NCI-H345 treated with DMSO at 0.1 percent for 48 hours (cell line): ENCODE results near the gene CTTNBP2NL.
A peak's percentile ranks its signal among the peaks of the same experiment; 100 is the strongest.

ENCODE experiments used
- DNase-seq: peaks from one replicate; lab custom pipeline; 2025; ENCODE audit not compliant: unreplicated experiment; lab: John Stamatoyannopoulos, UW

CTTNBP2NL gene, protein sequence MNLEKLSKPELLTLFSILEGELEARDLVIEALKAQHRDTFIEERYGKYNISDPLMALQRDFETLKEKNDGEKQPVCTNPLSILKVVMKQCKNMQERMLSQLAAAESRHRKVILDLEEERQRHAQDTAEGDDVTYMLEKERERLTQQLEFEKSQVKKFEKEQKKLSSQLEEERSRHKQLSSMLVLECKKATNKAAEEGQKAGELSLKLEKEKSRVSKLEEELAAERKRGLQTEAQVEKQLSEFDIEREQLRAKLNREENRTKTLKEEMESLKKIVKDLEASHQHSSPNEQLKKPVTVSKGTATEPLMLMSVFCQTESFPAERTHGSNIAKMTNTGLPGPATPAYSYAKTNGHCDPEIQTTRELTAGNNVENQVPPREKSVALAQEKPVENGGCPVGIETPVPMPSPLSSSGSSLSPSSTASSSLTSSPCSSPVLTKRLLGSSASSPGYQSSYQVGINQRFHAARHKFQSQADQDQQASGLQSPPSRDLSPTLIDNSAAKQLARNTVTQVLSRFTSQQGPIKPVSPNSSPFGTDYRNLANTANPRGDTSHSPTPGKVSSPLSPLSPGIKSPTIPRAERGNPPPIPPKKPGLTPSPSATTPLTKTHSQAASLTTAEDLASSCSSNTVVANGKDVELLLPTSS

DNA sequence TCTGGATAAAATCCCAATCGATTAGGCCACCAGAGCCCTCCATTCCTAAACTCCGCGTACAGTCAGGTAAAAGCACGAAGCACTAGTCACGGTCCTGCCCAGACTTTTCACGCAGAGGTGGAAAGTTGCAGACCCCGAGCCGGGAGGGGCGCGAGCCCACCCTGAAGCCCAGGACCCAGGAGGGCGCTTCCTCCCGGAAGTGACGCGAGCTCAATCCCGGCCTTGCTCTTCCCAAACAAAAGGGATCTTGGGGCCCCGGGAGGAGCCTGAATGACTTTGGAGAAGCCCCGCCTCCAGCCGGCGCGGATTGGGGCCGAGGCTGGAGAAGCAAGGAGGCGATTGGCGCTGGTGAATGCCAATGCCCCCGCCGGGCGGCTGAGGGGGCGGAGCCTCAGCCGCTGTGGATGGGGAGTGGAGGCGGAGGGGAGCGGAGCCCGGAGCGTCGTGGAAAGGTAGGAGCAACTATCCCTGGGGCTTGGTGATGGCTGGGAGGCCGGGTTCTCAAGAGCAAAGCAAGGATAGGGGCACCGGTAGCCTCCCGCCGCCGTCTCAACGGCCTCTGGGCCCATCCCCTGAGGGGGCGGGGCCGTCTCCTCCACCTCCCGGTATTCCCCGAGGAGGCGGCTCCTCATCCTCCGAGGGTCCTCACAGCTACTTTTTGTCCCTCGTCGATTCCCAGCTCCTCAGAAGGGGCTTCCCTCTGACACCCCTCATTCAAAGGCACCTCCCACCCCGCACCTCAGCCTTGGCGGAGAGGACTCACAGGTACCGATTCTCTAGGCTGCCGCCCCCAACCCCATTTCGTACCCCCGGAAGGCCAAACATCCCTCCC is at the start of gene CTTNBP2NL:
Gene CTTNBP2NL (plus strand): TSS at position 394 of the 832 bp plus-strand sequence. CDS start 19,952 bp downstream, outside the sequence.
- peak; percentile 95 for DNase-seq

DNA sequence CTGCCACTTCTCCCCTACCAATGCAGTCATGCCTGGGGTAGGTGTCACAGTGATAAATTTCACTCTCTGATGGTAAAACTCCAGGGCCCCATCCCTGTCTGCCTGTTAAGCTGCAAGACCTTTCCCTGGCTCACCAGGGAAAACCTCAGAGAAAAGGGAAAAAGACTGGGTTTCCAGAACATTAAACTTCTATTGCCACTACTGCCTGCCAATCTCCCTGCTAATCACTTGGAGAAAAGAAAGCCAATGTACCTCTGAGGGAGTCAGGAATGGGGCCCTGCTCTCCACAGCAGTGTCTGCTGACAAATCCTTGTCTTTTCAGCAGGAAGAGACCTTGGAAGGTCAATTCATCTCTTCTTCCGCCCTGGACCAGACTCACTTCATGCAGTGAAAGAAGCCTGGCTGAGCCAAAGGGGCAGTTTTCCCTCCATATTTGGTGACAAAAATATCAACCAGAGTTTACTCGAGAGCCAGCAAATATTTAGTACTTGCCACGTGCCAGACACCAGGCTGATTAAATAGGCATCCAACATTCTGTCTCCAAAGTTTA is 49.1 kb upstream of the CTTNBP2NL start:
- no peak for DNase-seq

DNA sequence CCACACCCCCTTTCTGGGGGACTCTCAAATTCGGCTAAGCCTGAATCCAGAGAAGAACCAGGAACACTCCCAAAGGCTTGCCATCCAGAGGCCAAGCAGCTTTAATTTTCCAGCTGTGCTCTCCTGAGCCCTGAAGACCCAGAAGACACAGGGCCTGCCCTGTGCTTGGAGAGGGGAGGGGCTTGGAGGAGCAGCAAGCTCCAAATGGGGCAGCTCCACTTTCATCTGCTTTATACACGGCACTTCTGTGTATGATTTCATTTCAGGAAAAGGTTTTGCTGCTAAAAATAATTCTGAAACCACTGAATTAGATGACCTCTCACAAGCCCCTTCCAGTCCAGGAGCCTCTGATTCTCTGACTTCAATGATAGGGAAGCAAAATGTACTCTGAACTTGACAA is 39.2 kb upstream of the CTTNBP2NL start:
- no peak for DNase-seq

DNA sequence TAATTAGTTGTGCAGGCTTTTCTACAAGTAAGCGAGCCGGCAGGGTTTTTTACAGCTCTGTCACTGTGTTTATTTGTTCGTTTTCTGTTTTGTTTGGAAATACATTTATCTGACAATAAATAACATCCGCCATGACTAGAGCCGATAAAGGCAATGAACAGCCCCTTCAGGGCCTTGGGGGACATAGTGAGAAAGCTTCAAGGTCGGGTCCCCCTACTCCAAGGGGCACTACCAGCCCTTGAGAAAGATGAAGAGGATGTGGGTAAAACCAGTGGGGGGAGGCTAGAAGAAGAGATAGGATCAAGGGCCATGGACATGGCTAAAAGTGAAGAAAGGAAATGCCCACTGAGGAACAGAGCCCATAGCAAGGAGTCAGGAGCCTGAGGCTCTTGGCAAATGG is 38.5 kb upstream of the CTTNBP2NL start:
- no peak for DNase-seq

DNA sequence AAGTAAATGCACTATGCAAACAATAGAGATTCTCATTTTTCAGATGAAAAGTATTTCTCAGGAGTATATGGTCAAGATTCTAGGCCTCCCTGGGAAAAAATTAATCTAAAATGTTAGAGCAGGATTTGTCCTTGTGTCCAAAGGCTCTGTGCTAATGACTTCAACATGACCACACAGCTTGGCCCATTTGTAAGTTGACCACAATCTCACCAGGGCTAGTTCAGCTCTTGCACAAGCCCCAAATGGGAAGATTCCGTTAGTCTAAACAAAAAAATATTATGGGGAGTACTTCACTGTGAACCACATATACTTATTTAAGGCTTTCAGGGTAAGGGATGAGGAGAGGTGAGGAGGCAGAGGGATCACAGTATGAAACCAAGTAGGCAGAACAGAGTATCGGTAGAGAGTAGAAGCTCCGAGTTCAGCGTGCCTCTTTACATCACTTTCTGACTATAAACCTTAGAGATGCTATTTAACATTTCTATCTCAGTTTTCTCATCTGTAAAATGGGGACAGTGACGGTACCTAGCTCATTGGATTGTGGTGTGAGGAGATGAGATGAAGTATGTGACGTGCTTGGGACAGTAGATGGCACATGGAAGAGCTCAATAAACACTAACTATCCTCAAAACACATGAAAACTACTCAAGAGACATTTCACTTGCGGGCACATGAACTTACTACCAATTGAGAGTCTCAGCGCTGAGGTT is 37.8 kb upstream of the CTTNBP2NL start:
- DNase-seq, result no peak

DNA sequence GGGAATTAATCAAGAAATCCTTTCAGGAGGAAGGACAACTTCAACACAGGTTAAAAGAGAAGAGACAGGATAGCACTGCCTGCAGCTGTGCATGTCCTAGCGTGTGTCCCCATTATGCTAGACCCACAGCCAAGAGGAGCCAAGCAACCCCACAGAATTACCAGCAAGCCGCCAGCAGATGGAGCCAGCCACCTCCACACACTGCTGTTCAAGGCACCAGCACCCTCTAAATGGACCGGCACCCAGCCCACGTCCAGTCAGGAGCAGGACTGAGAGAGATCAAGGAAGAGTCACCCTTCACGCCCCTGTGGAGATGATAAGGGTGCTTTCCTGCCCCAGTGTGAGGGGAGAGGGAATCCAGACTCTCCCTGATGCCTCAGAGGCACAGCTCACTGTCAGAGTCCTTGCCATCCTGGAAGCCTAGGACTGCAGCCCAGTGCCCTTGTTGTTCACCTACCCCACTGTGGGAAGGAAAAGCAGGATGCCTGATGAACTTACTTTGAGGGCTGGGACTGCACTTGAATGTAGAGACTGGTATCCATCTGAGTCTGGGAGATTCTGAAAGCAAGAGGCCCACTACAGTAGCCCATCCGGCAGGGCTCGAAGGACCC is 37.1 kb upstream of the CTTNBP2NL start:
- no peak for DNase-seq

DNA sequence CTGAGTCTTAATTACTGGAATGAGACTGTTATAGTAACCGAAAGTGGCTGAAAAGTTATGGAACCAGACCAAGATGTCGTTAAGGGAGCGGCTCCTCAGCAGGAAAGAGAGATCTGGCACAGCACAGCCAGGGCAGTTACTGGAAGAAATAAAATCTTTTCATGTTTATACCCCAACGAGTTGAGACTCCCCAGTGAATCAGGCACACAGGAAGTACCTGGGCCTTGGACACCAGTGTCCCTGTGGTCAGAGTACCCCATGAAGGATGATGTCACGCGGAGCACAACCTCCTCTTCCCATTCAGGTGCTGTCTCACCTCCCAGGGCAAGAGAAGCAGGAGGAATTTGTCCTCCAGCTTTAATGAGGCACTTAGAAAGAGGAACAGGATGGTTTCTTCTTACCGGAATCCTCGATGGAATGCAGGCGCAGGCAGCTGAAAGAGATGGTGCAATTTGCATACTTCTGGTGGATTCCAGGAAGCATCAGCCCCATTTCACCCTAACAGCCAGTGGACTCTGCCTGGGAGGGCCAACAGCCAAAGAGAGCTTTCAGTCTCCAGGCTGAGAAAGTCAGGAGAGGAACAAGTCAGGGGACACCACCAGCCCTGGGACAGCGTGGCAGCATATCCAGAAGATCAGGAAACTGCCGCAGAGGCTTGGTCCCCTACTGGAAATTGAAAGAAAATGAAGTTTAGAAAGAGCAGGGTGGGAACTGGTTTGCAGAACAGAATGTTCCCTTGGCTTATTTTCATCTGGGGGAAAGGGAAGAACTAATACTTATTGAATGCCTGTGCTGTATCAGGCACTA is 35.9 kb upstream of the CTTNBP2NL start:
- no peak for DNase-seq

DNA sequence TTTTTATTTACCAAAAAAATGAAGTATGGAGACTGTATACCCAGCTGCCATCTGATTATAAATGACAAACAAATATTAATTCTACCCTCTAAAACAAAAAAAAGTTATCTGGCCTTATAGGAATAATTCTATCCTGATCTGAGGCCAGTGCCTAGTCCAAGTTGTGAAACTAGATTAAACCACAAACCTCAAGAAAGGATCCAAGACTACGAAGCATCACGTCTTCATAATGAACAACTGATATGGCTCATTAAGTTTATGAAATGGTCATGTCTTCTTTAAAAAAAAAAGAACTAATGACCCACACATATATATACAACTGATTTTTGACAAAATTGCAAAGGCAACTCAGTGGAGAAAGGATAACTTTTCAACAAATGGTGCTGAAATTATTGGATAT is 32.4 kb upstream of the CTTNBP2NL start:
- DNase-seq, result no peak

DNA sequence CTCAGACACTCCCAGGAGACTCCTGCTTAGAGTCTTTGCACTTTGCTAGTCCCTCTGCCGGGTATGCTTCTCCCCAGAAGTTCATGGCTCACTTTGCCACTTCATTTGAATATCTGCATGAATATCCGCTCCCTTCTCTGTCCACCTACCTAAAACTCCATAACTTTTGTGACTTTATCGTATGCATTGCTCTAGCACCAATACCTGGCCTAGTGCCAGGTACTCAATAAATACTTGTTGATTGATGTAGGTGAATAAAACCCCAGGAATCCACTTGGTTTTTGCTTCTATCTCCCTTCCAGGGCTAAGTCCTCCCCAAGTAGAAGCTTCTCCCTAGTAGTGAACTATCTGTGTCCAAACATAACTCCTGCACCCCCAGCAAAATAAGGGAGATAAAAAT is 27.8 kb upstream of the CTTNBP2NL start:
- DNase-seq, result no peak

DNA sequence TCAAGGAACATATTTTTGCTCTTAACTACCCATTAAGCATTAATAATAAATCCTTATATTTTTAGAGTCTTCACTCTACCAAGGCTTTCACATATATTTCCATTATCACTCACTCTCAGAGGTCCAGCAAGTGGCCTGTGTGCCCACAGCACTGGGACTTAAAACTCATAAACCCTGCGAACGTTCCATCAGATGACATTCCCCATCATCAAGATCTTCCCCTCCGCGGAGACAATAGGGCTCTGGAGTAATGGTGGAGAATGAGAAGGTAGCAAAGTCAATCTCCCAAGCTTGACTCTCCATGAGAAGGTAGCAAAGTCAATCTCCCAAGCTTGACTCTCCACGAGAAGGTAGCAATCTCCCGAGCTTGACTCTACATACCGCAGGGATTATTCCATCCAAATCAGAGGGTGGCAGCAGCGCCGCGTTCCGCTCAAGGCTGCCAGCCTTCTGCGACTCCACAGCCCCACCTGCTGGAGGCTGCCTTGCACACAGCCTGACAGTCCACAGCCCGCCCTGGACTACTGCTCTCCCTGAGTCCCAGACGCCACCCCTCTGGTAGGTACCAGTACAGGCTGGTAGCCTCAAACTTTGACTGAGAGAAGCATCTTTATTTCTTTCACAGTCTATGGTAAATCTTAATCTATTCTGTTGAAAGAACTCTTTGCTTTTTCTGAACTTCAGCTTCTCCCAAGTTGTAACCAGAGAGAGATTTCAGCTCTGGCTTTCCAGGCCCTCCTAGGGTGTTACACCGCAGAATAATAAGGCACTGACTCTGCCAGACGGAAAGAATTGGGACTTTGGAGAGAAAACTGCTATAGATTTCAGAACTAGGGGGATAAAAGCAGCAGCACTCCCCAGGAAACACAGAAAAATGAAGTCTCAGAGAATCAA is 26.4 kb upstream of the CTTNBP2NL start:
- peak; percentile 70 for DNase-seq

DNA sequence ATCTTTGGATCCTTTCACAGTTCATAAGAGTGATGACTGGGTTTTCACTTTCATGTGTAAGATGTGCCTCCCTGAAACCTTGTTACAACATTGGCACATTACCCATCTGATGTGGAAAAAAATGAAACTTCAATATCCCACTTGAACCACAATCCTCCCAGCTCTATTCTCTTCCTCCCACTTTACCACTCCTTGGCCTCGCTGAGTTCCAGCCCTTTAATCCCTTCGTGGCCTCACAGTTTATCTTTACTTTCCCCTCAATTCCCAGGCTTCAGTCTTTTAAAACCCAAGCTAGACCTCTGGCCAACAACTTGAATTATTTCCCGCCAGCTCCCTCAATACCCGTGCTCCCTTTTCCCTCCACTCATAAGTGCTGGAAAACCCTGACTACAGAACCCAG is 25.0 kb upstream of the CTTNBP2NL start:
- no peak for DNase-seq

DNA sequence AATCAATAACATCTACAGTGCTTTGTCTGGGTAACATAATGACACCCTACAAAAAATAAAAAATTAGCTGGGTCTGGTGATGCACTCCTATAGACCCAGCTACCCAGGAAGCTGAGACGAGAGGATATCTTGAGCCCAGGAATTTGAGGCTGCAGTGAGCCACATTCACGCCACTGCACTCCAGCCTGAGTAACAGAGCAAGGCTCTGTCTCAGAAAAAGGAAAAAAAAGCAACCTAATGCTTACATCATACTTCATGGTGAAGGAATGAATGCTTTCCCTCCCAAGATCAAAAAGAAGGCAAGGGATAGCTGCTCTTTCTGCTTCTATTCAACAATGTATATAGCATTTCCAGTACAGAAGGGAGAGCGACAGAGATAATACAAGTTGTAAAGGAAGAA is 24.2 kb upstream of the CTTNBP2NL start:
- DNase-seq, result no peak

DNA sequence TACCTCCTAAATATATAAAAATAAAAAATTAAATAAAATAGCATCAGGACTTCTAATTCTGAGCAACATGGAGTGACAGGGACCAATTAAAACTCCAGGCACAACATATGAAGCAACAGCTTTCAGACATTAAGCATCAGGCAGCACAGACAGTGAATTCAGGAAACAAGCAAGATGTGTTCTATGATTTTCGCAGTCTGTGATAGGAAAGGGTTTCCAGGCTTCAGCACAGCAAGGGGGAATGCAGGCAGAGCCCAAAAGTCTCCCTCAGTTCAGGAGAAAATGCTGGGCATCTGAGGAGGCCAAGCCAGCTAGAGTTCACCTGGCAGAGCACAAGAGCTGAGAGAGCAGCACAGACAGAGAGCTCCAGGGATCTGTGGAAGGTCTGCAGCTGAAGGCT is 22.2 kb upstream of the CTTNBP2NL start:
- DNase-seq, result no peak

DNA sequence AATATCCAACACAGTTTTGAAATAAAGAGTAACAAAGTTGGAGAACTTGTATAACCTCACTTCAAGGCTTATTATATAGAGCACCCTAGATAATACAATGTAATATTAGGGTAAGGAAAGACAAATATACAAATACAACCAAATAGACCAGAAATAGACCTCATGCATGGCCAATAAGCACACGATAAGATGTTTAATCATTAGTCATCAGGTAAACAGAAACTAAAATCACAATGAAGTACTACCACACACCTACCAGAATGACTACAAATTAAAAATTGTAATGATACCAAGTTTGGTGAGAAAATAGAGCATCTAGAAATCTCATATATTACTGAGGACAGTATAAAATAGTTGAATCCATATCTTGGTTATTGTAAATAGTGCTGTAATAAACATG is 20.3 kb upstream of the CTTNBP2NL start:
- DNase-seq, result no peak

DNA sequence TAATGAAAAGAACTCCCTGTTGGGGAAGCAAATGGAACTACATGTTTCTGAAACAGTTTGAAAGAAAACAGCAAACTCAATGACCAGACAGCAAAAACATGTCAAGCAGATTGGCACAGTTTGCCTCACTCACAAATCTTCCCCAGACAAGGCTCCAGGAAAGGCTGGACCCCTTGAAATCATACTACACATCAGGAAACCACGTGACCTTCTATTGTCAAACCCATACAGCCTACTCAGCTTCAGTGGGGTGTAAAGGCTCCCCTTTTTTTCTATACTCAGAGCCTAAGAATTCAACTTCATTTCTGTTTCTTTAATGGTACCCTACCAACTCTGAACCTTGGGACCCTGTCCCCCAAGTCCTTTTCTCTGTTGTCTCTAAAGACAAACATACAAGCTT is 15.7 kb upstream of the CTTNBP2NL start:
- DNase-seq, result no peak

DNA sequence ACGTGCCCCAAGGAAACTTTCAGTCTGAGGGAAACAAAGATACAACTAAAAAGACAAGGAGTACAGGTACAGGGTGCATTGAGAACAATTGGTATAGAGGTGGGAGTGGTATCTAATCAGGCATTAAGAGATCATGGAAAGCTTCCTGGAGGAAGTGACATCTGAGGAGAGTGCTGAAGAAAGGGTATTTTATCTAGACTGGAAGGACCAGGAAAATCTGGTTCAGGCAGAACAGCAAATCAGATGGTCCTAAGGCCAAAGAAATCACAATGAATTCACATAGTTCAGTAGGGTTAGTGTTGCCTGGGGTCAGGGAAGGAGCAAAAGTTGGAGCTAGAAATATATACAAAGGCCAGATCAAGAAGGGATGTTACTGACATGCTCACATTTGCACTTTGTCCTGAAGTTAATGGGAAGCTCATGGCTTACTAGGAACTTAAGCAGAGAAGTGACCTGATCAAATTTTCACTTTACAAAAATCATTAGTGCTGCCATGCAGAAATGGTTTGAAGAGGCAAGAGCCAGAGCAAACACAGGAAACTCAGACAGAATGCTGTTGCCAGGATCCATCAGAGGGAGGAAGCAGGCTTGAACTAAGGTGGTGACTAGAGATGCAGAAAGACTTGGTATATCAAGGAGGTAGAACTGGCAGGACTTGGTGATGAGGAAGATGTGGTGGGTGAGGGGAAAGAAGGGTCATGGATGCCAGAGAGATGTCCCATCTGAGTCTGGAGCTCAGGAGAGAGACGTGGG is 14.5 kb upstream of the CTTNBP2NL start:
- DNase-seq, result no peak

DNA sequence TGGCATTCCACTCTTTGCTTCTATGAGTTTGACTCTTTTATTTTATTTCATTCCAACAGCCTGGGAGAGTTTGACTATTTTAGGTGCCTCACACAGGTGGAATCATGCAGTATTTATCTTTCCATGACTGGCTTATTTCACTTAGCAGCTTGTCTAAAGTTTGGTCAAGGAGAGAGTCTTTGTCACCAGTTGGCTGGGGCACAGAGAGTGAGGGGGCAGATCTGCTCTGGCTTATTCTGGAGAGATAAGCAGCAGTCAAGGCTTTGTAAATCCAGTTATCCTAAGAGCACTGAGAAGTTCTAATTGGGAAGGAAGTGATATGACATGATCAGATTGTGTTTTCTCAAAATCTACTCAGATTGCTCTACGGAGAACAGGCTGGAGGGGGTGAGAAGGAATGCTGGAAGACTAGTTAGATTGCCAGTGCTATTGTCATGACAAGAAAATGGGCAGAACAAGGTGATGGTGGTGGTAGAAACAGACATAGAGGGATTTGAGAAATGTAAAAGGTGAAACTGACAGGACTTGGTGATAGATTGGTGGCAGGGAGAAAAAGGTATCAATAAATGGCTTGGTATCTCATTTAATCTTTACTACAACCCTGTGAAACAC is 12.1 kb upstream of the CTTNBP2NL start:
- no peak for DNase-seq
